NT2/D1 (cell line): ENCODE data around the gene SBF2.

Source experiments
- YY1 ChIP-seq: IDR thresholded peaks from 2 replicates; pipeline ENCODE4 v1.6.1; 2011; ENCODE audit not compliant: insufficient read length, insufficient read depth
- ZNF274 ChIP-seq: IDR thresholded peaks from 2 replicates; pipeline ENCODE4 v1.6.1; 2011; ENCODE audit warnings: mild to moderate bottlenecking, low read depth, low read length

- TF ChIP-seq ZNF274, result no peak
- no peak for TF ChIP-seq YY1
Observed at GRCh38 chr11:9790703-9791102, 503.3 kb downstream of the SBF2 start.
